ENCODE data around the gene MID1.

DNA sequence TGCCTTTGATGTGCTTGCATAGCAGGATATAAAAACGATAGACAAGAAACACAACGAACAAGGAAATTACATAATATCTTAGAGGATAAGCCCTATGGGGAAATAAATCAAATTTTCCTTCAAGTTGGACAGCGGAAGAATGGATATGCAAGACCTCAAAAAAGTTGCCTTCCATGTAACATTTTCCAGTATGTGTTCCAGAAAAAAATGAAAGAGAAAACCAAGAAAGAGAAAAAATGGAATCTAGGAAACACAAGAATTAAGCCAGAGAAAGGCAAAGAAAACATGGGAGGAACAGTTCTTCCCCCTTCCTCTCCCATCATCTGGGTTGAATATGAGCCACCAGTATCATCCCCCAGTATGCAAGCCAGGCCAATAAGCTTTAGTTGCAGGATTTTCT is 34.6 kb upstream of the MID1 start:
- TF ChIP-seq, protein P1, sequence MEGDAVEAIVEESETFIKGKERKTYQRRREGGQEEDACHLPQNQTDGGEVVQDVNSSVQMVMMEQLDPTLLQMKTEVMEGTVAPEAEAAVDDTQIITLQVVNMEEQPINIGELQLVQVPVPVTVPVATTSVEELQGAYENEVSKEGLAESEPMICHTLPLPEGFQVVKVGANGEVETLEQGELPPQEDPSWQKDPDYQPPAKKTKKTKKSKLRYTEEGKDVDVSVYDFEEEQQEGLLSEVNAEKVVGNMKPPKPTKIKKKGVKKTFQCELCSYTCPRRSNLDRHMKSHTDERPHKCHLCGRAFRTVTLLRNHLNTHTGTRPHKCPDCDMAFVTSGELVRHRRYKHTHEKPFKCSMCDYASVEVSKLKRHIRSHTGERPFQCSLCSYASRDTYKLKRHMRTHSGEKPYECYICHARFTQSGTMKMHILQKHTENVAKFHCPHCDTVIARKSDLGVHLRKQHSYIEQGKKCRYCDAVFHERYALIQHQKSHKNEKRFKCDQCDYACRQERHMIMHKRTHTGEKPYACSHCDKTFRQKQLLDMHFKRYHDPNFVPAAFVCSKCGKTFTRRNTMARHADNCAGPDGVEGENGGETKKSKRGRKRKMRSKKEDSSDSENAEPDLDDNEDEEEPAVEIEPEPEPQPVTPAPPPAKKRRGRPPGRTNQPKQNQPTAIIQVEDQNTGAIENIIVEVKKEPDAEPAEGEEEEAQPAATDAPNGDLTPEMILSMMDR (IDR thresholded peaks at IDR 0.05): no peak
- TF ChIP-seq ZFX (IDR thresholded peaks at IDR 0.05; ENCODE audit: borderline replicate concordance): no peak
